Prostate gland (tissue), 2 donors: Measurements from ENCODE around the gene IGSF9. TPM values are rescaled to one million over a fixed set of nuclear protein-coding genes. Genes with fewer than 3 reads are reported as not detected.

ENCODE experiments used
- DNase-seq: peaks from one replicate; pipeline ENCODE4 v3.0.0-alpha.2; 2019; ENCODE audit warnings: low spot score
- H3K27ac ChIP-seq, 2 donors: fragments of 200-600 bp; sonication (generic); 2 replicates each; pipeline ENCODE4 v1.5.1; 2017 to 2019
- H3K27me3 ChIP-seq: fragments of 200-600 bp; sonication (generic); replicated peaks from 2 replicates; pipeline ENCODE4 v1.5.1; 2019; ENCODE audit not compliant: insufficient read depth
- H3K36me3 ChIP-seq, 2 donors: fragments of 200-600 bp; sonication (generic); 1 replicate in 1 of 2; 2 replicates in 1 of 2; pipeline versions ENCODE4 v1.5.1 to v1.8.1; 2017 to 2019
- H3K4me1 ChIP-seq: fragments of 200-600 bp; sonication (generic); replicated peaks from 2 replicates; pipeline ENCODE4 v1.5.1; 2019
- H3K4me3 ChIP-seq, 2 donors: fragments of 200-600 bp; sonication (generic); 2 replicates each; pipeline ENCODE4 v1.5.1; 2017 to 2019
- H3K9me3 ChIP-seq: fragments of 200-600 bp; sonication (generic); 2 replicates; pipeline ENCODE4 v1.5.1; 2017
- POLR2A ChIP-seq: fragments of 450-650 bp; IDR thresholded peaks from one replicate; pipeline ENCODE4 v1.6.1; 2016; ENCODE audit warnings: antibody characterized with exemption, mild to moderate bottlenecking
- POLR2AphosphoS5 ChIP-seq: sonication (generic); formaldehyde crosslinking; IDR thresholded peaks from one replicate; pipeline ENCODE4 v1.6.1; 2017; ENCODE audit warnings: antibody characterized with exemption
- WGBS: methylation state at CpG from one replicate; pipeline ENCODE4 v1.1.5; 2018; 5-methylcytosine and 5-hydroxymethylcytosine counted together
- intact Hi-C: fragments of 100-400 bp; cut with DNase I; formaldehyde crosslinking; loops from one replicate; pipeline ENCODE4 v1.14.2; 2022
- total RNA-seq, 2 donors: library from RNA; depleted of rRNA; stranded (reverse); fragments of >200 nt; gene quantifications; one replicate each; pipeline ENCODE4 v1.1.0, GENCODE V29; 2016
- TF ChIP-seq, protein P1 (sequence below), 4 experiments: fragments of 200-600 bp in 2 of 4; fragments of 450-650 bp in 2 of 4; sonication (generic) in 2 of 4; IDR thresholded peaks; 1 replicate in 3 of 4; 2 replicates in 1 of 4; pipeline ENCODE4 v1.5.1; 2016 to 2019; ENCODE audit warnings: antibody characterized with exemption in 4 of 4, mild to moderate bottlenecking in 2 of 4, moderate library complexity in 2 of 4

The IGSF9 gene
- total RNA-seq, 2 donors from 2014 or later = 7.6 to 17.3 TPM

DNA sequence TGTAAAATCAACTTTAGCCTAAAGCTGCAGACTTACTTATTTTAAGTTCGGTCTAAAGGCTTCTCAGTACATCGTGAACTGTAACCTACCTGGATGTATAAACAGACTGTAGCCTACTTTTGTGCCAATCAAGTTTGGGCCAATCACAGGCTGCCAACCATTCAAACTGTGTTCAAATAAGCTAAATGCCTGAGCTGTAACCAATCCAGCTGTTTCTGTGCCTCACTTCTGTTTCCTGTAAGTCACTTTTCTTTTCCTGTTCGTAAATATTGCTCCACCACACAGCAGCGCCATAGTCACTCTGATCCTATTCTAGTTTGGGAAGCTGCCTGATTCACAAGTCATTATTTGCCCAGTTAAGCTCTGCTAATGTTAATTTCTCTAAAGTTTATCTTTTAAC lies 46.1 kb upstream of the IGSF9 start:
- 59% methylated on average over 4 of the region's 4 CpGs for WGBS
- H3K27ac ChIP-seq = no peak overlapping the region
- H3K4me3 ChIP-seq = no peak overlapping the region
- DNase-seq = no peak
- H3K36me3 ChIP-seq = no peaks in the 10 kb centered on the region
- TF ChIP-seq POLR2A = no peak
- TF ChIP-seq, protein P1, sequence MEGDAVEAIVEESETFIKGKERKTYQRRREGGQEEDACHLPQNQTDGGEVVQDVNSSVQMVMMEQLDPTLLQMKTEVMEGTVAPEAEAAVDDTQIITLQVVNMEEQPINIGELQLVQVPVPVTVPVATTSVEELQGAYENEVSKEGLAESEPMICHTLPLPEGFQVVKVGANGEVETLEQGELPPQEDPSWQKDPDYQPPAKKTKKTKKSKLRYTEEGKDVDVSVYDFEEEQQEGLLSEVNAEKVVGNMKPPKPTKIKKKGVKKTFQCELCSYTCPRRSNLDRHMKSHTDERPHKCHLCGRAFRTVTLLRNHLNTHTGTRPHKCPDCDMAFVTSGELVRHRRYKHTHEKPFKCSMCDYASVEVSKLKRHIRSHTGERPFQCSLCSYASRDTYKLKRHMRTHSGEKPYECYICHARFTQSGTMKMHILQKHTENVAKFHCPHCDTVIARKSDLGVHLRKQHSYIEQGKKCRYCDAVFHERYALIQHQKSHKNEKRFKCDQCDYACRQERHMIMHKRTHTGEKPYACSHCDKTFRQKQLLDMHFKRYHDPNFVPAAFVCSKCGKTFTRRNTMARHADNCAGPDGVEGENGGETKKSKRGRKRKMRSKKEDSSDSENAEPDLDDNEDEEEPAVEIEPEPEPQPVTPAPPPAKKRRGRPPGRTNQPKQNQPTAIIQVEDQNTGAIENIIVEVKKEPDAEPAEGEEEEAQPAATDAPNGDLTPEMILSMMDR (IDR thresholded peaks at IDR 0.05) = no peak
- no peak for TF ChIP-seq POLR2AphosphoS5
- H3K4me1 ChIP-seq = no peaks in the 10 kb centered on the region
- H3K9me3 ChIP-seq = no peaks in the 10 kb centered on the region
- no peaks in the 10 kb centered on the region for H3K27me3 ChIP-seq
- intact Hi-C loops = no loop called here

GRCh38 chr1:159990005-159990404 lies 44.6 kb upstream of the IGSF9 start:
- Histone ChIP-seq H3K27ac (no peak overlapping the region), H3K27me3 (no peaks in the 10 kb centered on the region), H3K9me3 (no peaks in the 10 kb centered on the region), H3K4me3 (no peak overlapping the region), H3K4me1 (no peaks in the 10 kb centered on the region), H3K36me3 (no peaks in the 10 kb centered on the region)
- DNase-seq = no peak
- no peak for TF ChIP-seq POLR2A
- TF ChIP-seq, protein P1 (IDR thresholded peaks at IDR 0.05) = no peak
- no peak for TF ChIP-seq POLR2AphosphoS5
- intact Hi-C loops = no loop called here
- 74% methylated on average over 5 of the region's 5 CpGs for WGBS

DNA sequence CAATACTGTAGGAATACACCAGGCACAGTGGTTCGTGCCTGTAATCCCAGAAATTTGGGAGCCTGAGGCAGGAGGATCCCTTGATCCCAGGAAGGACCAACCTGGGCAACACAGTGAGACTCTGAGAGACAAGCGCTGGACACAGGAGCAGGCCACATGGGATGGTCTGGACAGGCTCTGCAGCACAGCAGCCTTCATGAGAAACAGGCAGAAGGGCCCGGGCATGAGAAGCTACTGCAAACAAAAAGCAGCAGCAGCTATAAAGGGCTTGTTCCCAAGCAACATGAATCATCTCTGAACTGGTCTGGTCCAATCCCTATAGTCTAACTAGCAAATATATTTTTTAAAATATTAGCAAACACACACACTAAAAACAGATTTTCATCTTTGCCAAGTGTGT lies 44.2 kb upstream of the IGSF9 start:
- Histone ChIP-seq H3K27me3 (no peaks in the 10 kb centered on the region), H3K4me3 (no peak overlapping the region), H3K36me3 (no peaks in the 10 kb centered on the region), H3K27ac (no peak overlapping the region), H3K4me1 (no peaks in the 10 kb centered on the region), H3K9me3 (no peaks in the 10 kb centered on the region)
- TF ChIP-seq POLR2A (no peak), POLR2AphosphoS5 (no peak)
- TF ChIP-seq, protein P1 (IDR thresholded peaks at IDR 0.05) = no peak
- 75% methylated on average over 3 of the region's 3 CpGs for WGBS
- intact Hi-C loops = no loop called here
- DNase-seq = no peak

DNA sequence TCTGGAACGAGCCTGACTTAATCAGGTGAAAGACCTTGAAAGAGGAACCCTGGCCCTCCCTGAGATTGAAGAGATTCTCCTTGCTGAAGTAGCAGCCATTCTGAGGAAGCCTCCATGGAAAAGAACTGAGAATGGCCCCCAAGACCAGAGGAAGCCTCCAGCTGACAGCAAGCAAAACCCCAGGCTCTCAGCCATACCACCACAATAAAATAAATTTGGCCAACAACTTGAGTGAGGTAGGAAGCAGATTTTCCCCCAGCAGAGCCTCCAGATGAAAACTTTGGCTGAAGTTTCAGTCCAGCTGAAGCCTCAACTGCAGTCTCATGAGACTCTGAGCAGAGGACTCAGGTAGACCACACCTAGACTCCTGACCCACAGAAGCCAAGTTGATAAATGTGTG lies 42.6 kb upstream of the IGSF9 start:
- TF ChIP-seq, protein P1 (IDR thresholded peaks at IDR 0.05) = no peak
- TF ChIP-seq POLR2AphosphoS5 (no peak), POLR2A (no peak)
- no peaks in the 10 kb centered on the region for H3K9me3 ChIP-seq
- DNase-seq = no peak
- intact Hi-C loops = no loop called here
- H3K36me3 ChIP-seq = no peaks in the 10 kb centered on the region
- H3K4me3 ChIP-seq = no peak overlapping the region
- H3K27ac ChIP-seq = no peak overlapping the region
- H3K27me3 ChIP-seq = no peaks in the 10 kb centered on the region
- H3K4me1 ChIP-seq = no peaks in the 10 kb centered on the region
- 76% methylated on average over 1 of the region's 1 CpG for WGBS

- Histone ChIP-seq H3K36me3 (no peaks in the 10 kb centered on the region), H3K9me3 (no peaks in the 10 kb centered on the region), H3K4me3 (no peak overlapping the region), H3K27me3 (no peaks in the 10 kb centered on the region), H3K4me1 (no peaks in the 10 kb centered on the region), H3K27ac (no peak overlapping the region)
- intact Hi-C loops = no loop called here
- TF ChIP-seq POLR2A (no peak), POLR2AphosphoS5 (no peak)
- TF ChIP-seq, protein P1 (IDR thresholded peaks at IDR 0.05) = no peak
- DNase-seq = no peak
- WGBS = 76% methylated on average over 4 of the region's 4 CpGs
These were observed 41.8 kb upstream of the IGSF9 start for GRCh38 chr1:159987186-159987585.
